ENCODE data around the gene FBXL17. TPM values are rescaled to one million over a fixed set of nuclear protein-coding genes. Genes with fewer than 3 reads are reported as not detected.
A peak's percentile ranks its signal among the peaks of the same experiment; 100 is the strongest.

Gene FBXL17
- total RNA-seq, 1 donor from 2014 or later = 12.7 TPM

DNA sequence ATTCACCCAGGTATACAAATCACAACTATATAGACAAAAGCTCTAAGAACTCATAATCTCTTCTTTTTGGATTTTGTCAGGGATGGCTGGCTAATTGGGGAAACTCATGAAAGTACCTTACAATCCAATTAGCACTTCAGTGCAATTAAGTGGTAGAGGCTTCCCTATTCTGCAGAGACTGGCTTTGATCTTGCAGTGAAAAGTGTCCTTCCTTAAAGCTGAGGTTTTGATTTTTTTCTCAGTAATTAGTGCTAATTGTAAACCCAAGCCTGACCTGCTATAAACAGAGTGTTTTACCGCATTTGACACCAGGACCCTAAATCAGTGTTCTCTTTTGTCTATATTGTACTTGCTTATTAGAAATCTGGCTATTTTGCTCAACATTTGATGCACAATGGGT is 417.2 kb downstream of the FBXL17 start:
- Histone ChIP-seq H2AFZ (ENCODE audit: low read depth, low read length) (no peak overlapping the region), H3K4me1 (ENCODE audit: insufficient read depth, low read length) (peaks cover 10% of the 10 kb centered on the region), H3K9ac (ENCODE audit: low read length) (no peak overlapping the region), H3K27ac (ENCODE audit: low read depth, low read length) (no peak overlapping the region), H3K79me2 (ENCODE audit: insufficient read depth, low read length) (no peaks in the 10 kb centered on the region), H4K20me1 (ENCODE audit: insufficient read depth, low read length) (no peaks in the 10 kb centered on the region), H3K27me3 (ENCODE audit: insufficient read depth, low read length) (no peaks in the 10 kb centered on the region), H3K4me2 (ENCODE audit: low read length) (no peak overlapping the region), H3K4me3 (ENCODE audit: insufficient read depth, low read depth, low read length) (no peak overlapping the region), H3K9me3 (ENCODE audit: insufficient read depth, low read depth, low read length) (no peaks in the 10 kb centered on the region), H3K36me3 (ENCODE audit: insufficient read depth, low read length) (no peaks in the 10 kb centered on the region)
- no peak overlapping the region for H3K4me3 Mint-ChIP-seq (ENCODE audit: unreplicated experiment)
- DNase-seq (ENCODE audit: low read depth) (no peak), FAIRE-seq (no peak)
- no peaks in the 10 kb centered on the region for H3K27me3 Mint-ChIP-seq (ENCODE audit: low read depth, unreplicated experiment)
- peaks cover 3% of the 10 kb centered on the region for H3K9me3 Mint-ChIP-seq (ENCODE audit: unreplicated experiment)
- H3K27ac Mint-ChIP-seq (ENCODE audit: unreplicated experiment) = no peak overlapping the region
- no peaks in the 10 kb centered on the region for H3K36me3 Mint-ChIP-seq (ENCODE audit: low read depth, unreplicated experiment)
- TF ChIP-seq, protein P1, sequence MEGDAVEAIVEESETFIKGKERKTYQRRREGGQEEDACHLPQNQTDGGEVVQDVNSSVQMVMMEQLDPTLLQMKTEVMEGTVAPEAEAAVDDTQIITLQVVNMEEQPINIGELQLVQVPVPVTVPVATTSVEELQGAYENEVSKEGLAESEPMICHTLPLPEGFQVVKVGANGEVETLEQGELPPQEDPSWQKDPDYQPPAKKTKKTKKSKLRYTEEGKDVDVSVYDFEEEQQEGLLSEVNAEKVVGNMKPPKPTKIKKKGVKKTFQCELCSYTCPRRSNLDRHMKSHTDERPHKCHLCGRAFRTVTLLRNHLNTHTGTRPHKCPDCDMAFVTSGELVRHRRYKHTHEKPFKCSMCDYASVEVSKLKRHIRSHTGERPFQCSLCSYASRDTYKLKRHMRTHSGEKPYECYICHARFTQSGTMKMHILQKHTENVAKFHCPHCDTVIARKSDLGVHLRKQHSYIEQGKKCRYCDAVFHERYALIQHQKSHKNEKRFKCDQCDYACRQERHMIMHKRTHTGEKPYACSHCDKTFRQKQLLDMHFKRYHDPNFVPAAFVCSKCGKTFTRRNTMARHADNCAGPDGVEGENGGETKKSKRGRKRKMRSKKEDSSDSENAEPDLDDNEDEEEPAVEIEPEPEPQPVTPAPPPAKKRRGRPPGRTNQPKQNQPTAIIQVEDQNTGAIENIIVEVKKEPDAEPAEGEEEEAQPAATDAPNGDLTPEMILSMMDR (IDR thresholded peaks at IDR 0.05; ENCODE audit: insufficient read depth, low read depth, low read length) = no peak
- TF ChIP-seq EZH2 (IDR thresholded peaks at IDR 0.05; ENCODE audit: insufficient read depth, low read length) = no peak
- H3K4me1 Mint-ChIP-seq (ENCODE audit: low read depth, unreplicated experiment) = no peaks in the 10 kb centered on the region

DNA sequence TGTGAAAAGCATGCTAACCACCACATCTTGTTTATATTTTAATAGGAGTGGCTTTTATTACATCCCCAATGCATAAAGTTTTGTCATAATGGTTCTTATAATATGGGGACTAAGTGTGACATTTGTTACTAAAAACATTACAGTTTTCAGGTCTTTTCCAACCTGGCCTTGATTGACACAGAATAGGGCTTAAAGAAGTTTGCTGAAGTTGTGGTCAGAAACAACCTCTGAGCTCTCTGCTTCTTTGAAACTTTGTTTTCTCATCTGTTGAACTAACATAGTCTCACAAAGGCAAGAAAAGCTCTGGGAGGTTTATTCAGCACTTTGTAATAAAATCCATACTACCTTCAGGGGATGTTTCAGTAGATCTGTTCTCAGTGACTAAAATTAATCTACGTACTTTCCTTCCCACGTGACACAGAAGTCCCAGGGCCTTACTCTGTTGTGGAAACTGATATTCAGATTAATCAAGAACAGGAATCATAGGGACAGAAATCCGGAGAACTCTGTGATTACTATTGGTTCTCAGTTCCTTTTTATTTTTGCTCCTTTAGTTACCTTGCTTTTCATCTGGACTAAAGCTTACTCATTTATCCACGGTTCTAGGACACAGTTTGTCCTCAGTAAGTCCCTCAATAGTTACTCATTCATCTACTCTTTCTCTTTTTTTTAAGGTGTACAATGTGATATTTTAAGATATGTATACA is 422.2 kb downstream of the FBXL17 start:
- Histone ChIP-seq H3K4me1 (ENCODE audit: insufficient read depth, low read length) (no peaks in the 10 kb centered on the region), H3K36me3 (ENCODE audit: insufficient read depth, low read length) (no peaks in the 10 kb centered on the region), H3K4me3 (ENCODE audit: insufficient read depth, low read depth, low read length) (no peak overlapping the region), H3K79me2 (ENCODE audit: insufficient read depth, low read length) (no peaks in the 10 kb centered on the region), H2AFZ (ENCODE audit: low read depth, low read length) (no peak overlapping the region), H3K4me2 (ENCODE audit: low read length) (no peak overlapping the region), H3K9ac (ENCODE audit: low read length) (no peak overlapping the region), H3K9me3 (ENCODE audit: insufficient read depth, low read depth, low read length) (no peaks in the 10 kb centered on the region), H4K20me1 (ENCODE audit: insufficient read depth, low read length) (no peaks in the 10 kb centered on the region), H3K27ac (ENCODE audit: low read depth, low read length) (no peak overlapping the region), H3K27me3 (ENCODE audit: insufficient read depth, low read length) (no peaks in the 10 kb centered on the region)
- no peaks in the 10 kb centered on the region for H3K36me3 Mint-ChIP-seq (ENCODE audit: low read depth, unreplicated experiment)
- no peak for TF ChIP-seq EZH2 (IDR thresholded peaks at IDR 0.05; ENCODE audit: insufficient read depth, low read length)
- TF ChIP-seq, protein P1 (IDR thresholded peaks at IDR 0.05; ENCODE audit: insufficient read depth, low read depth, low read length) = no peak
- FAIRE-seq (peak; percentile 17), DNase-seq (ENCODE audit: low read depth) (no peak)
- no peak overlapping the region for H3K27ac Mint-ChIP-seq (ENCODE audit: unreplicated experiment)
- no peaks in the 10 kb centered on the region for H3K9me3 Mint-ChIP-seq (ENCODE audit: unreplicated experiment)
- no peaks in the 10 kb centered on the region for H3K27me3 Mint-ChIP-seq (ENCODE audit: low read depth, unreplicated experiment)
- H3K4me3 Mint-ChIP-seq (ENCODE audit: unreplicated experiment) = no peak overlapping the region
- no peaks in the 10 kb centered on the region for H3K4me1 Mint-ChIP-seq (ENCODE audit: low read depth, unreplicated experiment)

DNA sequence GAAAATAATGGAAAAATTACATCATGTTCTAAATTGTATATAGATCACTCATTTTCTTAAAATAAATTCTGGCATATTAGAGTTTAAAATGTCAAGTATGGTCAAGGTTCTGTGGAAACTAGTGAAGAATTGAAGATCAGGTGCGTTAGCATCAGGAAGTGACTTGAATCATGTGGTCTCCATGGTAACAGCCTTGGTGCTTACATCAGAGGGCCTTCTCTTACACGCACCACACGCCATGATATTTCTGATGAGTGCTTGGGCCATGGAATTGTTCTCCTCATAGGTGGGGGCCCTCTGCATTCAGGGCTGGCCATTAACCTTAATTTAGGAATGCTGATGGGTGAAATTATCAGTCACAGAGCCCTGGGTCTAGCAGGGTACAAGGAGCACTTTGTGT is 423.0 kb downstream of the FBXL17 start:
- no peak overlapping the region for H3K4me2 ChIP-seq (ENCODE audit: low read length)
- H3K9ac ChIP-seq (ENCODE audit: low read length) = no peak overlapping the region
- Mint-ChIP-seq H3K27ac (ENCODE audit: unreplicated experiment) (no peak overlapping the region), H3K27me3 (ENCODE audit: low read depth, unreplicated experiment) (no peaks in the 10 kb centered on the region), H3K9me3 (ENCODE audit: unreplicated experiment) (no peaks in the 10 kb centered on the region), H3K4me3 (ENCODE audit: unreplicated experiment) (no peak overlapping the region), H3K36me3 (ENCODE audit: low read depth, unreplicated experiment) (no peaks in the 10 kb centered on the region), H3K4me1 (ENCODE audit: low read depth, unreplicated experiment) (no peaks in the 10 kb centered on the region)
- H3K36me3 ChIP-seq (ENCODE audit: insufficient read depth, low read length) = no peaks in the 10 kb centered on the region
- no peaks in the 10 kb centered on the region for H3K4me1 ChIP-seq (ENCODE audit: insufficient read depth, low read length)
- DNase-seq (ENCODE audit: low read depth) (no peak), FAIRE-seq (no peak)
- H3K4me3 ChIP-seq (ENCODE audit: insufficient read depth, low read depth, low read length) = no peak overlapping the region
- no peak overlapping the region for H2AFZ ChIP-seq (ENCODE audit: low read depth, low read length)
- no peaks in the 10 kb centered on the region for H3K9me3 ChIP-seq (ENCODE audit: insufficient read depth, low read depth, low read length)
- no peaks in the 10 kb centered on the region for H4K20me1 ChIP-seq (ENCODE audit: insufficient read depth, low read length)
- TF ChIP-seq, protein P1 (IDR thresholded peaks at IDR 0.05; ENCODE audit: insufficient read depth, low read depth, low read length) = no peak
- TF ChIP-seq EZH2 (IDR thresholded peaks at IDR 0.05; ENCODE audit: insufficient read depth, low read length) = no peak
- H3K27ac ChIP-seq (ENCODE audit: low read depth, low read length) = no peak overlapping the region
- H3K27me3 ChIP-seq (ENCODE audit: insufficient read depth, low read length) = no peaks in the 10 kb centered on the region
- H3K79me2 ChIP-seq (ENCODE audit: insufficient read depth, low read length) = no peaks in the 10 kb centered on the region
